Natural killer cell (primary cell): Measurements from ENCODE around the gene OR4N5. TPM values are rescaled to one million over a fixed set of nuclear protein-coding genes. Genes with fewer than 3 reads are reported as not detected.
"Not testable (repeated sequence)": the region's sequence is repeated elsewhere in the genome, so short reads cannot be mapped to it uniquely, and the experiment has no call there.

Source experiments
- ATAC-seq, 3 donors: fragments of 150-1000 bp in 2 of 3; fragments of 200-7000 bp in 1 of 3; cut with Tn5 transposase; 1 replicate in 1 of 3; 2 replicates in 2 of 3; pipeline ENCODE4 v1.10.0; 2021; ENCODE audit warnings: mild to moderate bottlenecking in 2 of 3, moderate library complexity in 2 of 3
- DNase-seq, 2 donors: peaks; one replicate each; pipeline versions ENCODE4 v3.0.0 to v3.0.0-alpha.2; 2013 to 2021; ENCODE audit warnings: mixed read lengths in 1 of 2
- H3K27ac ChIP-seq: one replicate; pipeline ENCODE4 v1.5.1; 2013; ENCODE audit warnings: mild to moderate bottlenecking, low read length
- H3K27me3 ChIP-seq: one replicate; pipeline ENCODE4 v1.6.1; 2013; ENCODE audit warnings: low read length; ENCODE audit not compliant: control insufficient read depth, insufficient read depth
- H3K36me3 ChIP-seq: one replicate; pipeline ENCODE4 v1.6.1; 2013; ENCODE audit warnings: low read length; ENCODE audit not compliant: control insufficient read depth, insufficient read depth
- H3K4me1 ChIP-seq: one replicate; pipeline ENCODE4 v1.6.1; 2013; ENCODE audit warnings: low read length; ENCODE audit not compliant: control insufficient read depth, insufficient read depth
- H3K4me3 ChIP-seq: one replicate; pipeline ENCODE4 v1.5.1; 2013; ENCODE audit warnings: low read length
- H3K9me3 ChIP-seq: one replicate; pipeline ENCODE4 v1.6.1; 2013; ENCODE audit warnings: low read length; ENCODE audit not compliant: control insufficient read depth, insufficient read depth
- H3K27ac Mint-ChIP-seq, 2 donors: one replicate each; pipeline ENCODE4 v1.8.0; 2022; ENCODE audit warnings: mild to moderate bottlenecking in 2 of 2, mixed read lengths in 2 of 2, moderate library complexity in 1 of 2
- H3K27me3 Mint-ChIP-seq, 2 donors: one replicate each; pipeline ENCODE4 v1.8.0; 2022; ENCODE audit warnings: low read depth in 2 of 2, mixed read lengths in 2 of 2
- H3K36me3 Mint-ChIP-seq: one replicate; pipeline ENCODE4 v1.8.0; 2022; ENCODE audit warnings: mixed read lengths
- H3K4me1 Mint-ChIP-seq, 2 donors: one replicate each; pipeline ENCODE4 v1.8.0; 2022; ENCODE audit warnings: mixed read lengths in 2 of 2
- H3K4me3 Mint-ChIP-seq: one replicate; pipeline ENCODE4 v1.8.0; 2022; ENCODE audit warnings: mild to moderate bottlenecking, moderate library complexity, mixed read lengths
- H3K9me3 Mint-ChIP-seq, 2 donors: one replicate each; pipeline ENCODE4 v1.8.0; 2022; ENCODE audit warnings: mixed read lengths in 2 of 2
- WGBS: methylation state at CpG from one replicate; pipeline ENCODE4 v1.1.7; 2013; ENCODE audit warnings: missing lambda C conversion rate; ENCODE audit not compliant: insufficient coverage; 5-methylcytosine and 5-hydroxymethylcytosine counted together
- intact Hi-C: fragments of 100-400 bp; cut with micrococcal nuclease; formaldehyde crosslinking; loops from one replicate; pipeline ENCODE4 v1.14.2; 2022
- total RNA-seq, 4 donors: library from RNA; stranded (reverse); fragments of 120-200 nt in 1 of 4; gene quantifications; one replicate each; pipeline versions ENCODE4 v1.2.3 to v1.2.4, GENCODE V29; 2013 to 2022
- TF ChIP-seq, protein P1 (sequence below): fragments of 200-600 bp; IDR thresholded peaks from one replicate; pipeline ENCODE4 v1.8.0; 2022; ENCODE audit warnings: antibody characterized with exemption

Gene OR4N5, protein sequence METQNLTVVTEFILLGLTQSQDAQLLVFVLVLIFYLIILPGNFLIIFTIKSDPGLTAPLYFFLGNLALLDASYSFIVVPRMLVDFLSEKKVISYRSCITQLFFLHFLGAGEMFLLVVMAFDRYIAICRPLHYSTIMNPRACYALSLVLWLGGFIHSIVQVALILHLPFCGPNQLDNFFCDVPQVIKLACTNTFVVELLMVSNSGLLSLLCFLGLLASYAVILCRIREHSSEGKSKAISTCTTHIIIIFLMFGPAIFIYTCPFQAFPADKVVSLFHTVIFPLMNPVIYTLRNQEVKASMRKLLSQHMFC
- total RNA-seq = not detected
- not detected for total RNA-seq (2013)

DNA sequence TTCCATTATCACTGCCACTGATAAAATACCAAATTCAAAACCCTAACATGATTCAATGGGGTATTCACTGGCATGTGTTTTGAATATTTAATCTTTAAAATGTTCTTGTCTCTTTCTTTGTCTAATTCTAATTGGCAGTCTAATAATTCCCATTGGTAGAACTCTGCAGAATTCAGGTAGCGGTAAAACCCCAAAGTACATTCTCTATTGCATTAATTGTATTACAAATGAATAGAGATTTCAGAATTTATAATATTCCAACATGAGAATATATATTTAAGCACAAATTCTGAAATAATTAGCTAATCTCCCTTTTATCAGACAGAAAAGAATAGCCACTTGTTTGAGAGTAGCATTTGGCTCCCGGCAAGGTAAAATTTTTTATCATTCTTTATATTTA, at the start of gene OR4N5:
Gene OR4N5 (plus strand): TSS at position 301 of the 400 bp plus-strand sequence. CDS start 4,916 bp downstream, outside the sequence.
- Mint-ChIP-seq H3K27me3 (peaks cover 0 to 13% of the 10 kb centered on the region in 2 donors), H3K4me3 (no peak within 1 kb of the TSS), H3K27ac (no peak within 1 kb of the TSS), H3K36me3 (no peaks in the 10 kb centered on the region), H3K9me3 (peaks cover 0 to 12% of the 10 kb centered on the region in 2 donors), H3K4me1 (no peaks in the 10 kb centered on the region)
- no CpG with 5 or more reads among the region's 2 CpGs for WGBS
- no peaks in the 10 kb centered on the region for H3K36me3 ChIP-seq
- no peak within 1 kb of the TSS for H3K27ac ChIP-seq
- H3K4me1 ChIP-seq = no peaks in the 10 kb centered on the region
- H3K4me3 ChIP-seq = no peak within 1 kb of the TSS
- TF ChIP-seq, protein P1, sequence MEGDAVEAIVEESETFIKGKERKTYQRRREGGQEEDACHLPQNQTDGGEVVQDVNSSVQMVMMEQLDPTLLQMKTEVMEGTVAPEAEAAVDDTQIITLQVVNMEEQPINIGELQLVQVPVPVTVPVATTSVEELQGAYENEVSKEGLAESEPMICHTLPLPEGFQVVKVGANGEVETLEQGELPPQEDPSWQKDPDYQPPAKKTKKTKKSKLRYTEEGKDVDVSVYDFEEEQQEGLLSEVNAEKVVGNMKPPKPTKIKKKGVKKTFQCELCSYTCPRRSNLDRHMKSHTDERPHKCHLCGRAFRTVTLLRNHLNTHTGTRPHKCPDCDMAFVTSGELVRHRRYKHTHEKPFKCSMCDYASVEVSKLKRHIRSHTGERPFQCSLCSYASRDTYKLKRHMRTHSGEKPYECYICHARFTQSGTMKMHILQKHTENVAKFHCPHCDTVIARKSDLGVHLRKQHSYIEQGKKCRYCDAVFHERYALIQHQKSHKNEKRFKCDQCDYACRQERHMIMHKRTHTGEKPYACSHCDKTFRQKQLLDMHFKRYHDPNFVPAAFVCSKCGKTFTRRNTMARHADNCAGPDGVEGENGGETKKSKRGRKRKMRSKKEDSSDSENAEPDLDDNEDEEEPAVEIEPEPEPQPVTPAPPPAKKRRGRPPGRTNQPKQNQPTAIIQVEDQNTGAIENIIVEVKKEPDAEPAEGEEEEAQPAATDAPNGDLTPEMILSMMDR = no peak
- intact Hi-C loops = no loop called here
- no peak for ATAC-seq
- DNase-seq = no peak
- H3K9me3 ChIP-seq = no peaks in the 10 kb centered on the region
- H3K27me3 ChIP-seq = no peaks in the 10 kb centered on the region

DNA sequence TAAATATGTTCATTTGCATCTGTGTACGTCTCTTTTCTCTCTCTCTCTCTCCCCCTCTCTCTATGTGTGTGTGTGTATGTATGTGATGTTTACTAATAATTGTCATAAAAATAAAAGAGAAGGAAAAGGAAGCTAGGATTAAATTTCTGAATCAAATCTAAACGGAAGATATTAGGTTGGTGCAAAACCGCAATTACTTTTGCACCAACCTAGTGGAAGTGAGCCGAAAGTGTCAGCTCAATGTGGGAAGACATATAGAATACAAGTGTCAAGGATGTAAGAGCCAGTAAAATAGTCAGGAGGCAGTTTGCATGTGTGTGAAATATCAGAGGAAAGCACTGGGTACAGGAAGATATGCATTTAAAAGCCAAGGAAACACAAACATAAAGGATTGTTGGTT, 46.6 kb upstream of the OR4N5 start:
- H3K9me3 ChIP-seq = no peaks in the 10 kb centered on the region
- H3K27me3 ChIP-seq = no peaks in the 10 kb centered on the region
- TF ChIP-seq, protein P1 = no peak
- H3K4me3 Mint-ChIP-seq = no peak overlapping the region
- H3K27ac Mint-ChIP-seq = no peak overlapping the region
- no peaks in the 10 kb centered on the region for H3K4me1 Mint-ChIP-seq
- H3K27ac ChIP-seq = no peak overlapping the region
- no peaks in the 10 kb centered on the region for H3K36me3 Mint-ChIP-seq
- DNase-seq = no peak
- no peaks in the 10 kb centered on the region for H3K4me1 ChIP-seq
- H3K36me3 ChIP-seq = no peaks in the 10 kb centered on the region
- no peaks in the 10 kb centered on the region for H3K27me3 Mint-ChIP-seq
- intact Hi-C loops = no loop called here
- H3K4me3 ChIP-seq = no peak overlapping the region
- H3K9me3 Mint-ChIP-seq = peaks cover 0 to 3% of the 10 kb centered on the region in 2 donors
- WGBS = 48% methylated on average over 3 of the region's 4 CpGs
- ATAC-seq = no peak

DNA sequence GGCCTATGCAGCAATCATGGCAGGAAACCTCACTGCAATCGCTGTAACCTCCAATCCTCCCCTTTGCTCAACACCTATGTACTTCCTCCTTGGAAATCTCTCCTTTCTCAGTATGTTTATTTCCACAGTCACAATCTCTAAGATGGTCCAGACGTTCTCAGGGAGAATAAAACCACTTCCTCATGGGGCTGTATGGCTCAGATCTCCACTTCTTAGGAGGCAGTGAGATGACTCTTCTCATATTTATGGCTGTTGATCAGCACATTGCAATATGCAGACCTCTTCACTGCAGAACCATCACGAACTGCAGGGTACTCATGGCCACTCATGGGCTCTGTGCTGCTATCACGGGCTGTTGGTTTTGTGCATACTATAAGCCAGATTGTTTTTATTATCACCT, 45.2 kb upstream of the OR4N5 start:
- Mint-ChIP-seq H3K27ac (no peak overlapping the region), H3K4me1 (no peaks in the 10 kb centered on the region), H3K36me3 (no peaks in the 10 kb centered on the region), H3K27me3 (no peaks in the 10 kb centered on the region), H3K9me3 (peaks cover 0 to 3% of the 10 kb centered on the region in 2 donors), H3K4me3 (no peak overlapping the region)
- TF ChIP-seq, protein P1 = no peak
- intact Hi-C loops = no loop called here
- H3K27me3 ChIP-seq = no peaks in the 10 kb centered on the region
- WGBS = 33% methylated on average over 4 of the region's 4 CpGs
- no peaks in the 10 kb centered on the region for H3K4me1 ChIP-seq
- H3K27ac ChIP-seq = no peak overlapping the region
- H3K9me3 ChIP-seq = no peaks in the 10 kb centered on the region
- H3K36me3 ChIP-seq = no peaks in the 10 kb centered on the region
- DNase-seq (no peak), ATAC-seq (no peak)
- no peak overlapping the region for H3K4me3 ChIP-seq

DNA sequence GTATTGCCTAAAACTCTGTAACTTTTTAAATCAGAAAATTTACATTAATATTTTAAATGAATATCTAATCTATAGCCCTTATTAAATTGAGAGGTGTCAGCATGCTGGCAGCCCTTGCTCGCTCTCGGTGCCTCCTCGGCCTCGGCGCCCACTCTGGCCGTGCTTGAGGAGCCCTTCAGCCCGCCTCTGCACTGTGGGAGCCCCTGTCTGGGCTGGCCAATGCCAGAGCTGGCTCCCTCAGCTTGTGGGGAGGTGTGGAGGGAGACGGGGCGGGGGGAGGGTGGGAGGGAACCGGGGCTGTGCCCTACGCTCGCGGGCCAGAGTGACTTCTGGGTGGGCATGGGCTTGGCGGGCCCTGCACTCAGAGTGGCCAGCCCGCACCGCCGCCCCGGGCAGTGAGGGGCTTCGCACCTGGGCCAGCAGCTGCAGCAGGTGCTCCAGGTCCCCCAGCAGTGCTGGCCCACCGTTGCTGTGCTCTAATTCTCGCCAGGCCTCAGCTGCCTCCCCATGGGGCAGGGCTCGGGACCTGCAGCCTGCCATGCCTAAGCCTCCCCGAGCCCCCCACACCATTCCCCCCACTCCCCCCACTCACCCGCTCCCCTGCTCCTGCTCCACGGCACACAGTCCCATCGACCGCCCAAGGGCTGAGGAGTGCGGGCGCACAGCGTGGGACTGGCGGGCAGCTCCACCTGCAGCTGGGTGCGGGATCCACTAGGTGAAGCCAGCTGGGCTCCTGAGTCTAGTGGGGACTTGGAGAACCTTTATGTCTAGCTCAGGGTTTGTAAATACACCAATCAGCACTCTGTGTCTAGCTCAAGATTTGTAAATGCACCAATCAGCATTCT, 39.5 kb upstream of the OR4N5 start:
- H3K9me3 ChIP-seq, ATAC-seq, H3K4me3 Mint-ChIP-seq, H3K27me3 ChIP-seq, intact Hi-C loops, H3K4me1 ChIP-seq, H3K27ac ChIP-seq, DNase-seq, H3K36me3 ChIP-seq, H3K4me1 Mint-ChIP-seq, H3K27me3 Mint-ChIP-seq, H3K36me3 Mint-ChIP-seq, H3K27ac Mint-ChIP-seq, H3K9me3 Mint-ChIP-seq, H3K4me3 ChIP-seq: not testable (repeated sequence)
- 87% methylated on average over 28 of the region's 32 CpGs for WGBS
